Activated CD4-positive, CD25-positive, alpha-beta regulatory T cell treated with anti-CD3 and anti-CD28 coated beads, Interleukin-2, amount 50 U/mL, for 16 hours (primary cell): ENCODE measurements around the gene ZMYM5.
"Not testable (repeated sequence)": the region's sequence is repeated elsewhere in the genome, so short reads cannot be mapped to it uniquely, and the experiment has no call there.

Experiments used
- DNase-seq: peaks from one replicate; pipeline ENCODE4 v3.0.0-alpha.2; 2020; ENCODE audit warnings: low read depth, low spot score

The ZMYM5 gene

GRCh38 chr13:19863323-19864023 is at the start of gene ZMYM5:
Gene ZMYM5 (minus strand): TSS chr13:19863649. CDS start chr13:19852180, 11,469 bp downstream.
- DNase-seq = peak; percentile 90

GRCh38 chr13:19910336-19911072 is 47.1 kb upstream of the ZMYM5 start:
- no peak for DNase-seq

- no peak for DNase-seq
Measured at GRCh38 chr13:19908350-19908986, 45.0 kb upstream of the ZMYM5 start.

- not testable (repeated sequence) for DNase-seq
Measured at GRCh38 chr13:19905487-19906195, 42.2 kb upstream of the ZMYM5 start.

- DNase-seq = no peak
Measured at GRCh38 chr13:19890030-19890429, 26.6 kb upstream of the ZMYM5 start.

GRCh38 chr13:19888799-19889198 is 25.4 kb upstream of the ZMYM5 start:
- DNase-seq = no peak

GRCh38 chr13:19882231-19882630 is 18.8 kb upstream of the ZMYM5 start:
- no peak for DNase-seq

- DNase-seq = no peak
Measured at GRCh38 chr13:19881641-19882040, 18.2 kb upstream of the ZMYM5 start.

- peak; percentile 61 for DNase-seq
Measured at GRCh38 chr13:19864746-19865309, 1.4 kb upstream of the ZMYM5 start.

- peak; percentile 26 for DNase-seq
Measured at GRCh38 chr13:19864024-19864745, 736 bp upstream of the ZMYM5 start.

GRCh38 chr13:19862481-19863313 is 752 bp downstream of the ZMYM5 start:
- peak; percentile 3 for DNase-seq

- no peak for DNase-seq
Measured at GRCh38 chr13:19861762-19862161, 1.7 kb downstream of the ZMYM5 start.

- no peak for DNase-seq
Measured at GRCh38 chr13:19860884-19861655, 2.4 kb downstream of the ZMYM5 start.

- not testable (repeated sequence) for DNase-seq
Measured at GRCh38 chr13:19857637-19858036, 5.8 kb downstream of the ZMYM5 start.

GRCh38 chr13:19852766-19853165 is 10.7 kb downstream of the ZMYM5 start:
- DNase-seq = no peak

- no peak for DNase-seq
Measured at GRCh38 chr13:19845758-19846157, 17.7 kb downstream of the ZMYM5 start.

- no peak for DNase-seq
Measured at GRCh38 chr13:19838865-19839275, 24.6 kb downstream of the ZMYM5 start.

- DNase-seq = no peak
Measured at GRCh38 chr13:19836472-19836871, 27.0 kb downstream of the ZMYM5 start.

- no peak for DNase-seq
Measured at GRCh38 chr13:19834704-19835103, 28.7 kb downstream of the ZMYM5 start.
